ENCODE measurements around the gene MICU1.

Gene MICU1

GRCh38 chr10:72625276-72625607 lies 637 bp downstream of the MICU1 start:
- DNase-seq, result no peak

- DNase-seq, result no peak
Observed at GRCh38 chr10:72622271-72622670, 3.6 kb downstream of the MICU1 start.

GRCh38 chr10:72616716-72617115 lies 9.2 kb downstream of the MICU1 start:
- no peak for DNase-seq

GRCh38 chr10:72615970-72616369 lies 9.9 kb downstream of the MICU1 start:
- DNase-seq, result no peak

- peak; percentile 81 for DNase-seq
Observed at GRCh38 chr10:72612203-72612826, 13.6 kb downstream of the MICU1 start.

GRCh38 chr10:72611783-72612182 lies 14.1 kb downstream of the MICU1 start:
- DNase-seq, result no peak

- DNase-seq, result no peak
Observed at GRCh38 chr10:72610466-72610865, 15.4 kb downstream of the MICU1 start.

- no peak for DNase-seq
Observed at GRCh38 chr10:72605122-72605521, 20.8 kb downstream of the MICU1 start.

GRCh38 chr10:72601144-72601543 lies 24.7 kb downstream of the MICU1 start:
- DNase-seq, result no peak

GRCh38 chr10:72598769-72599701 lies 26.8 kb downstream of the MICU1 start:
- no peak for DNase-seq

- DNase-seq, result no peak
Observed at GRCh38 chr10:72597897-72598296, 28.0 kb downstream of the MICU1 start.

GRCh38 chr10:72595436-72595835 lies 30.4 kb downstream of the MICU1 start:
- DNase-seq, result no peak

- DNase-seq, result no peak
Observed at GRCh38 chr10:72593963-72594362, 31.9 kb downstream of the MICU1 start.

GRCh38 chr10:72588266-72588665 lies 37.6 kb downstream of the MICU1 start:
- no peak for DNase-seq

GRCh38 chr10:72587568-72587967 lies 38.3 kb downstream of the MICU1 start:
- no peak for DNase-seq

GRCh38 chr10:72574636-72575035 lies 51.2 kb downstream of the MICU1 start:
- DNase-seq, result peak; percentile 41

- DNase-seq, result no peak
Observed at GRCh38 chr10:72573079-72573478, 52.8 kb downstream of the MICU1 start.

GRCh38 chr10:72567889-72568640 lies 57.8 kb downstream of the MICU1 start:
- DNase-seq, result peak; percentile 48

GRCh38 chr10:72567421-72567820 lies 58.5 kb downstream of the MICU1 start:
- no peak for DNase-seq

GRCh38 chr10:72564596-72564995 lies 61.3 kb downstream of the MICU1 start:
- no peak for DNase-seq

GRCh38 chr10:72563327-72563932 lies 62.4 kb downstream of the MICU1 start:
- DNase-seq, result no peak

- DNase-seq, result no peak
Observed at GRCh38 chr10:72561745-72562166, 64.1 kb downstream of the MICU1 start.

GRCh38 chr10:72557362-72557761 lies 68.5 kb downstream of the MICU1 start:
- no peak for DNase-seq
